Esophagus (tissue), 2 donors: Measurements from ENCODE around the gene MUC7. TPM values are rescaled to one million over a fixed set of nuclear protein-coding genes. Genes with fewer than 3 reads are reported as not detected.
"Not testable (repeated sequence)": the region's sequence is repeated elsewhere in the genome, so short reads cannot be mapped to it uniquely, and the experiment has no call there.

Experiments
- H3K27ac ChIP-seq, 2 donors: one replicate each; pipeline ENCODE4 v1.5.1; 2013; ENCODE audit warnings: low read depth in 2 of 2, mild to moderate bottlenecking in 2 of 2, inconsistent platforms in 1 of 2, low read length in 1 of 2, moderate library complexity in 1 of 2
- H3K27me3 ChIP-seq, 2 donors: one replicate each; pipeline ENCODE4 v1.6.1; 2013; ENCODE audit warnings: low read length in 2 of 2, control low read depth in 1 of 2, mild to moderate bottlenecking in 1 of 2; ENCODE audit not compliant: insufficient read depth in 2 of 2, control insufficient read depth in 1 of 2
- H3K36me3 ChIP-seq, 2 donors: one replicate each; pipeline ENCODE4 v1.6.1; 2013; ENCODE audit warnings: low read length in 1 of 2; ENCODE audit not compliant: control insufficient read depth in 2 of 2, insufficient read depth in 2 of 2
- H3K4me1 ChIP-seq, 2 donors: one replicate each; pipeline ENCODE4 v1.6.1; 2013; ENCODE audit warnings: low read length in 1 of 2; ENCODE audit not compliant: control insufficient read depth in 2 of 2, insufficient read depth in 2 of 2
- H3K4me3 ChIP-seq, 2 donors: one replicate each; pipeline ENCODE4 v1.5.1; 2013; ENCODE audit warnings: low read length in 2 of 2, mild to moderate bottlenecking in 2 of 2, low read depth in 1 of 2, moderate library complexity in 1 of 2
- H3K9me3 ChIP-seq, 2 donors: one replicate each; pipeline ENCODE4 v1.6.1; 2013; ENCODE audit warnings: mild to moderate bottlenecking in 2 of 2, low read depth in 1 of 2, low read length in 1 of 2, moderate library complexity in 1 of 2; ENCODE audit not compliant: control insufficient read depth in 2 of 2, insufficient read depth in 1 of 2
- WGBS, 2 donors: extraction: QIAGEN DNeasy Blood & Tissue Kit; methylation state at CpG; one replicate each; pipeline ENCODE4 v1.1.7; 2013; 5-methylcytosine and 5-hydroxymethylcytosine counted together
- polyA plus RNA-seq, 2 donors: library from polyadenylated mRNA; stranded (reverse); fragments of 200-250 nt; gene quantifications; one replicate each; pipeline ENCODE4 v1.2.3, GENCODE V29; 2013
- donor health status: healthy with polysubstance abuse.
- donor health status: Bipolar disorder and iron deficiency.

Gene MUC7
- polyA plus RNA-seq, 2 donors: not detected

DNA sequence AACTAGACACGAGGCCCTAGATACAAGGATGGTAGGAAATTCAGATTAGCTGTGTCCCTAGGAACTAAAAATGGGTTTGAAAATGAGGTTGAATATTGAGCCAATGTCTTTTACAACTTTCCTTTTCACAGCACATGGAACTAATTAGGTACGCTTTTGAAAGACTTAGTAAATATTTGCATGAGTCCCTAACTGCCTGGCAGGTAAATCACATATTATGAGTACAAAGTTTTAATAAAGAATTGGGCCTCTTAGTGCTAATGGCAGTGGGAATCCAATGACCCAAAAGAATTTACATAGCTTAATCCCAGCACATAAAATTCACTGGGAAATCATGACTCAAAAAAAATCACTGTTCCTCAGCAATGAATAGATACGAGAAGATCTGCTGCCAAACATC, 16.8 kb downstream of the MUC7 start:
- no peak overlapping the region for H3K27ac ChIP-seq
- H3K4me1 ChIP-seq: no peaks in the 10 kb centered on the region
- H3K4me3 ChIP-seq: no peak overlapping the region
- H3K27me3 ChIP-seq: no peaks in the 10 kb centered on the region
- 52 to 62% methylated on average over 3 of the region's 3 CpGs for WGBS, 2 donors
- H3K9me3 ChIP-seq: no peaks in the 10 kb centered on the region
- H3K36me3 ChIP-seq: no peaks in the 10 kb centered on the region

DNA sequence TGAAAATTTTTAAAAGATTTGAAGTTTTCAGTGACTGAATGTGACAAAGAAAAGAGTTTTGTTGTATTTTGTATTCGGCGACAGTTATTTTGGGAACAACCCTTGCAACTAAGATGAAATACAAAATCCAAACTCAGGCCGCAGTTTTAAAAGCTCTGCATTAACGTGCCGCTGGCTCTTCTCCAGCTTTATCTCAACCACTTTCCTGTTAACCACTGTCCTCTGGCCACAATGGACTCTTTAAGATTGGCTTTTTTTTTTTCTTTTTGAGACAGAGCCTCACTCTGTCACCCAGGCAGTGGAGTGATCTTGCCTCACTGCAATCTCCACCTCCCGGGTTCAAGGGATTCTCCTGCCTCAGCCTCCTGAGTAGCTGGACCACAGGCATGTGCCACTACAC, 24.2 kb downstream of the MUC7 start:
- Histone ChIP-seq H3K27me3 (no peaks in the 10 kb centered on the region), H3K27ac (no peak overlapping the region), H3K4me1 (no peaks in the 10 kb centered on the region), H3K9me3 (no peaks in the 10 kb centered on the region), H3K4me3 (no peak overlapping the region), H3K36me3 (no peaks in the 10 kb centered on the region)
- 70 to 85% methylated on average over 6 of the region's 6 CpGs for WGBS, 2 donors

DNA sequence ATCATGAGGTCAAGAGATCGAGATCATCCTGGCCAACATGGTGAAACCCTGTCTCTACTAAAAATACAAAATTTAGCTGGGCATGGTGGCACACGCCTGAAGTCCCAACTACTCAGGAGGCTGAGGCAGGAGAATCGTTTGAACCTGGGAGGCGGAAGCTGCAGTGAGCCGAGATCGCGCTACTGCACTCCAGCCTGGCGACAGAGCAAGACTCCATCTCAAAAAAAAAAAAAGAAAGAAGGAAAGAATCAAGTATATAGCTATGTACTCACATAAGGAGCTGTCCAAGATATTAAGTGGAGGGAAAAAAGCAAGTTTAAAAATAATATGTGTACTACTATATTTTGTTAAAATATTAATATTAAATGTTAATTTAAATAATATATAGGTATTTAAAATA, 29.8 kb downstream of the MUC7 start:
- not testable (repeated sequence) for H3K27ac ChIP-seq, H3K27me3 ChIP-seq, H3K4me1 ChIP-seq, H3K9me3 ChIP-seq, H3K36me3 ChIP-seq, H3K4me3 ChIP-seq
- 78 to 90% methylated on average over 8 of the region's 8 CpGs for WGBS, 2 donors

DNA sequence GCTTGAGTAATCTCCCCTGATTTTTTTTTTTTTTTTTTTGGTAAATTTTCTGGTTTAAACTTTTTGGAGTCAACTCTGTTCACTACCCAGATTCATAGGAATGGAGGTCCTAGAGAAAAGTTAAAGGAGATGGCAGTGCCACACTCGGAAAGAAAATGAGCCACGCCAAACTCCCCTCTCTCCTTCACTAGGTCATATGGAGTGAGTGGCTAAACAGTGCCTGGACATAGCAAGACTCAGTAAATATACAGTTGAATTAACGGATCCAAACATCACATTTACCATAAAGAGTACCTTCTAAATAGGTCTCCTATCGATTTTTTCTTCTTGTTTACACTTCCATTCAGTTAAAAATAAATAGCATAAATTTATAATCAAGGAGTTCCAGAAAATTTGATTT, 32.7 kb downstream of the MUC7 start:
- Histone ChIP-seq H3K27me3 (no peaks in the 10 kb centered on the region), H3K36me3 (no peaks in the 10 kb centered on the region), H3K9me3 (no peaks in the 10 kb centered on the region), H3K27ac (no peak overlapping the region), H3K4me1 (no peaks in the 10 kb centered on the region), H3K4me3 (no peak overlapping the region)
- WGBS, 2 donors: 46 to 51% methylated on average over 4 of the region's 4 CpGs

DNA sequence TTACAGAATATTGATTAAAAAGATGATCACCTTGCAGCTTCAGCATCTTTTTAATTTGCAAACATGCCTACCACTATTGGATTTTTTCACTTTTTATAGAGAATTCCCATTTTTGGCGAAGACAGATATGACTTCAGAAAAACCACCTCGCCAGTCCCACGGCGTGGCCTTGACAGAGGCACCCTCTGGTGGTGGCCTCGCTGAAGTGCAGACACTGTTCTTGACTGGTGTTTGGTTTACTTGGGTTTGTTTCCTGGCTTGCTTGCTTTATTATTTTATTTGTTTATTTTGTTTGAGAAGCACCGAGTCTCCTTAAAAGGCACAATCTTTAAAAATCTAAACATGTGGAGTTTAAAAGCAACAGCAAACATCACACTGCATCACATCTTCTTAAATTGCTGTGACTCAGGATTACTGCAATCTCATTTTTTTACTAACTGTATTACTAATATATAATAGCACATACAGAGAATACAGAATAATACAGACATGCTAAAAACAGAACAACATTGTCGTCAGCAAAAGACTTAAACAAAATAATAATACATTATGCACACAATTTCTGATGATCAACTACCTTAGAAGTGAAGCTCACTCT, 33.3 kb downstream of the MUC7 start:
- Histone ChIP-seq H3K27ac (no peak overlapping the region), H3K4me1 (no peaks in the 10 kb centered on the region), H3K4me3 (no peak overlapping the region), H3K36me3 (no peaks in the 10 kb centered on the region), H3K9me3 (no peaks in the 10 kb centered on the region), H3K27me3 (no peaks in the 10 kb centered on the region)
- 4% methylated on average over 7 of the region's 7 CpGs for WGBS, 2 donors

DNA sequence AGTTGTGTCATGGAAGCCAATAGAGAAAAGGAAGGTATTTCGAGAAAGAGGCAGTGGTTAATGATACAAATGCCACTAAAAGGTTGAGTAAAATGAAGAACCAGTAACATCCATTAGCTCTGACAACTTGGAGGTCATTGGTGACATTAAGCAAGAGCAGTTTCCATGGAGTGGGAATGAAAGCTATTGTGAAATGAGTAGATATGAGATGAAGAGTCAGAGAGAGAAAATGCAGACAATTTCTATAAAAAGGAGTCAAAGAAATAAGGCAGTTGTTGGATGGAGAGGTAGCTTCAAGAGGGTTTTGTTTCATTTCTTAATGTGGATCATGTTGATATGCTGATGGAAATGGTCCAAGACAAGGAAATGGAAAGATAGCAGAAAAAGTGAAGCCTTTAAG, 36.8 kb downstream of the MUC7 start:
- Histone ChIP-seq H3K27me3 (no peaks in the 10 kb centered on the region), H3K9me3 (no peaks in the 10 kb centered on the region), H3K4me1 (no peaks in the 10 kb centered on the region), H3K27ac (no peak overlapping the region), H3K4me3 (no peak overlapping the region), H3K36me3 (no peaks in the 10 kb centered on the region)
- WGBS, 2 donors: 61 to 79% methylated on average over 1 of the region's 1 CpG

DNA sequence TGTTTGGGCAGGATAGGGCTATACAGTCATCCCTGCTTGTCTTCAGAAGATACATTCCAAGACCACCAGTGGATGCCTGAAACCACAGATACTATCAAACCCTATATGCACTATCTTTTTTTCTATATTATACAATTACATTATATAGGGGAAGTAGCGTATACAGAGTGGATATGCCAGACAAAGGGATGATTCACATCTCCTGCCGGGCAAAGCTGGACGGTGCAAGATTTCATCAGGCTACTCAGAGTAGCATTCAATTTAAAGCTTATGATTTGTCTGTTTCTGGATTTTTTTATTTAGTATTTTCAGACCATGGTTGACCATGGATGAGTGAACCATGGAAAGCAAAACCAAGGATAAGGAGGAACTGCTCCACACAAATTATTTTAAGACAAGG, 39.4 kb downstream of the MUC7 start:
- no peaks in the 10 kb centered on the region for H3K36me3 ChIP-seq
- H3K4me1 ChIP-seq: no peaks in the 10 kb centered on the region
- no peak overlapping the region for H3K4me3 ChIP-seq
- H3K27ac ChIP-seq: no peak overlapping the region
- peaks cover 0 to 2% of the 10 kb centered on the region in 2 donors for H3K27me3 ChIP-seq
- WGBS, 2 donors: 77 to 86% methylated on average over 3 of the region's 3 CpGs
- no peaks in the 10 kb centered on the region for H3K9me3 ChIP-seq

DNA sequence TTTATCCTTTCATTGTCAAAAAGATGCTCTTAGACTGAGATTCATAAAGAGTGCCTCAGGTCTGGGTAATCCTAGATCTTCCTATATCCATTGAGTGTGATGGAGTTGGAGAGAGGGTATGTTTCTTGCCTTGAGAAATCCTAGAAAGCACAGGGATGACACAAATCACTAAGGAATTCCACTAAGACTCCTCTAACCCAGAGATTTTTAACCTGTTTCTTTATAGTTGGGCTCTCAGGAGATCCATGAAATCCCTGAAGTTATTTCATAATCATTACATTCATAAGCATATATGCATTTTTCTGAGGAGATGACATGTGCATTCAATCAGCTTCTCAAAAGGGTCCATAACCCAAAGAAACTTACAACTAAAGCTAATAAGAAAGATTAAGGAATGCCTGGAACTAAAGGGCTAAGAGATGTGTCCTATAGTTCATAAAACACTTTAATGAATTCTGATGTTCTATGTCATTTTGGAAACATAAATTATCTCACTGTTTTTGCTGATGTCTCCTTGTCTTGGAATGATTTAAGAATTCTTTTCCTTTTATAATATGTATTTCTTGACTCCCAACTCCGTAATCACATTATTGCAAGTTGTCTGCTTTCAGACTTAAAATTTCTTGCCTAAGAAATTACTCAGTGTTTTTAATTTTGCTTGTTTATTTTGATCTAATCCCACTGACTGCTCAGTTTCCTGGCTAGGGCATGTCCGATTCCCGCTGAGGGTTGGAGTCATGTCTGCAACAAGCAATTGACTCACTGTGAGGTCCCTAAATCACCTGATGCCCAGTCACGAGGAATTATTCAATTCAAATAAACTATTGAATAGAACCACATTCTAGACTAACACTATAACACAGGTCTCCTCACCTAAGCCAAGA, 43.6 kb downstream of the MUC7 start:
- Histone ChIP-seq H3K27ac (no peak overlapping the region), H3K36me3 (no peaks in the 10 kb centered on the region), H3K4me3 (no peak overlapping the region), H3K27me3 (peaks cover 0 to 2% of the 10 kb centered on the region in 2 donors), H3K9me3 (no peaks in the 10 kb centered on the region), H3K4me1 (no peaks in the 10 kb centered on the region)
- 64 to 67% methylated on average over 4 of the region's 4 CpGs for WGBS, 2 donors

DNA sequence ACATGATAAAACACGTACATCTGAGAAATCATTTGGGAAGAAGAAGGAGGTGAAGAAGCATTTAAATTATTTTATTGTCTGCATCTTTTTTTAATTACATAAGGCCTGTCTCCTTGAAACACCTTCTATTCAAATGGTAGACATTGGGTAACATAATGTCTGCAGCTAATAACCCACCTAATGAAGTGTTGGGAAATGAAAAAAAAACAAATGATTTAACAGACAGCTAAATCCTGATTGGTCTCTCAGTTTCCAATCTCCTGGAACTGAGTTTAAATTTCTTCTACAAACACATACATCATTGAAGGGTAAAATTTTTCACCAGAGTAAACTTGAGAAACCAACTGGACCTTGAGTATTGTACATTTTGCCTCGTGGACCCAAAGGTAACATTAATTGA, 46.3 kb downstream of the MUC7 start, which contains the start of gene AMTN:
Gene AMTN, plus strand, starts transcription at position 301 of the 400 bp plus-strand sequence. CDS start 209 bp downstream, outside the sequence.
- 63 to 69% methylated on average over 2 of the region's 2 CpGs for WGBS, 2 donors
- Histone ChIP-seq H3K27ac (no peak within 1 kb of the TSS), H3K4me3 (no peak within 1 kb of the TSS), H3K27me3 (peaks cover 0 to 2% of the 10 kb centered on the region in 2 donors), H3K4me1 (no peaks in the 10 kb centered on the region), H3K36me3 (no peaks in the 10 kb centered on the region), H3K9me3 (no peaks in the 10 kb centered on the region)

DNA sequence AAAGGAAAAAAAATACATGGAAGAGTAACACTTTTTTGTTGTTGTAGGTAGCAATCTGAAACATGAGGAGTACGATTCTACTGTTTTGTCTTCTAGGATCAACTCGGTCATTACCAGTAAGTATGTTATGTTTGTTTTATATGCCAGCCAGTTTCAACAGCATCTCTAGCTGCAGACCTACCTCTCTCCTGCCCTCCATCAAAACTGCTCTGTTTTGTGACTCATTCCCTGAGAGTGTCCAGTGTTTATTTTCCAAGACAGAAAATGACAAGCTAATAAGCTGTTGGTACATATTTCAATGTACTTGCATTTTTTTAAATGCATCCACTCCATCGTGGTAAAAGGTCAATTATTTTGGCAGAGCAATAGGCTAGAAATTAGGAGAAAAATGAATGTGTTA, 46.7 kb downstream of the MUC7 start:
- Histone ChIP-seq H3K9me3 (no peaks in the 10 kb centered on the region), H3K4me3 (no peak overlapping the region), H3K27ac (no peak overlapping the region), H3K27me3 (peaks cover 0 to 2% of the 10 kb centered on the region in 2 donors), H3K4me1 (no peaks in the 10 kb centered on the region), H3K36me3 (no peaks in the 10 kb centered on the region)
- whole genome bisulfite sequencing, 2 donors: 52 to 66% methylated on average over 3 of the region's 3 CpGs
